GM12878 (cell line): ENCODE data around the gene CD72.

Source experiments
- CBFB ChIP-seq: IDR thresholded peaks from 2 replicates; pipeline ENCODE4 v1.6.1; 2016; ENCODE audit warnings: antibody characterized with exemption, low read depth
- CTCF ChIP-seq, 3 experiments: IDR thresholded peaks in 2 of 3; conservative IDR thresholded peaks in 1 of 3; 2 replicates each; pipeline ENCODE4 v1.5.1; 2011; ENCODE audit warnings: low read depth in 3 of 3, low read length in 3 of 3, mild to moderate bottlenecking in 3 of 3, control low read depth in 2 of 3, moderate library complexity in 2 of 3, inconsistent platforms in 1 of 3, mixed read lengths in 1 of 3; ENCODE audit not compliant: control insufficient read depth in 2 of 3, insufficient read depth in 1 of 3; ENCODE audit errors: extremely low read depth in 1 of 3
- EP300 ChIP-seq, 2 experiments: fragments of 150-350 bp in 1 of 2; IDR thresholded peaks; 2 replicates each; pipeline ENCODE4 v1.6.1; 2011 to 2012; ENCODE audit warnings: low read depth in 2 of 2, low read length in 2 of 2, borderline replicate concordance in 1 of 2, improper control_type of control experiment in 1 of 2, inconsistent platforms in 1 of 2; ENCODE audit not compliant: control insufficient read depth in 1 of 2
- JUNB ChIP-seq: IDR thresholded peaks from 2 replicates; pipeline ENCODE4 v1.6.1; 2016; ENCODE audit warnings: antibody characterized with exemption, mild to moderate bottlenecking
- POLR2A ChIP-seq: IDR thresholded peaks from 2 replicates; pipeline ENCODE4 v1.6.1; 2011; ENCODE audit warnings: low read depth, mild to moderate bottlenecking, low read length
- POLR2AphosphoS5 ChIP-seq: IDR thresholded peaks from 2 replicates; pipeline ENCODE4 v1.6.1; 2011; ENCODE audit warnings: mild to moderate bottlenecking, low read length, inconsistent platforms
- REST ChIP-seq: IDR thresholded peaks from 2 replicates; pipeline ENCODE4 v1.6.1; 2012; ENCODE audit warnings: mild to moderate bottlenecking, low read depth, low read length
- RFX5 ChIP-seq: IDR thresholded peaks from 2 replicates; pipeline ENCODE4 v1.6.1; 2011; ENCODE audit warnings: low read depth, low read length, improper control_type of control experiment
- SMC3 ChIP-seq: IDR thresholded peaks from 2 replicates; pipeline ENCODE4 v1.6.1; 2011; ENCODE audit warnings: low read length, improper control_type of control experiment, borderline replicate concordance
- ZBED1 ChIP-seq: IDR thresholded peaks from 2 replicates; pipeline ENCODE4 v1.6.1; 2016; ENCODE audit warnings: borderline replicate concordance
- ZNF384 ChIP-seq: IDR thresholded peaks from 2 replicates; pipeline ENCODE4 v1.6.1; 2012; ENCODE audit warnings: low read depth, mild to moderate bottlenecking, low read length, improper control_type of control experiment, borderline replicate concordance

- TF ChIP-seq REST (no peak), CTCF (IDR thresholded peaks at IDR 0.05 in 2 of 3, conservative IDR thresholded peaks at IDR 0.05 in 1 of 3; ENCODE audit: control insufficient read depth in 2 of 3, extremely low read depth in 1 of 3, insufficient read depth in 1 of 3, low read depth in 3 of 3, low read length in 3 of 3) (no peak), SMC3 (no peak), ZNF384 (no peak), POLR2AphosphoS5 (no peak), JUNB (no peak), ZBED1 (no peak), CBFB (no peak), EP300 (IDR thresholded peaks at IDR 0.05; ENCODE audit: borderline replicate concordance in 1 of 2, control insufficient read depth in 1 of 2, low read depth in 2 of 2, low read length in 2 of 2) (no peak), POLR2A (no peak), RFX5 (no peak)
Measured at GRCh38 chr9:35594471-35594870, 23.7 kb downstream of the CD72 start.
